Gastroesophageal sphincter (tissue), 3 donors: Measurements from ENCODE around the gene PIAS2.

ENCODE experiments used
- CTCF ChIP-seq, 4 experiments: fragments of 200-600 bp in 2 of 4; fragments of 450-650 bp in 2 of 4; sonication (generic) in 1 of 4; IDR thresholded peaks; one replicate each; pipeline ENCODE4 v1.5.1; 2017 to 2019; ENCODE audit warnings: antibody characterized with exemption in 4 of 4, mild to moderate bottlenecking in 2 of 4, moderate library complexity in 2 of 4
- POLR2A ChIP-seq, 2 donors: fragments of 450-650 bp; IDR thresholded peaks; one replicate each; pipeline ENCODE4 v1.6.1; 2017; ENCODE audit warnings: antibody characterized with exemption in 2 of 2, mild to moderate bottlenecking in 2 of 2, moderate library complexity in 1 of 2
- POLR2AphosphoS5 ChIP-seq: sonication (generic); formaldehyde crosslinking; IDR thresholded peaks from one replicate; pipeline ENCODE4 v1.6.1; 2017; ENCODE audit warnings: antibody characterized with exemption

- no peak for TF ChIP-seq CTCF (IDR thresholded peaks at IDR 0.05)
- TF ChIP-seq POLR2AphosphoS5: no peak
- TF ChIP-seq POLR2A (IDR thresholded peaks at IDR 0.05): no peak
Observed at GRCh38 chr18:46953195-46953594, 35.9 kb upstream of the PIAS2 start.
